MM.1S (cell line): ENCODE data around the gene ISCU.
"Not testable (repeated sequence)": the region's sequence is repeated elsewhere in the genome, so short reads cannot be mapped to it uniquely, and the experiment has no call there.

Source experiments
- DNase-seq: peaks from one replicate; pipeline ENCODE4 v3.0.0-alpha.2; 2015
- H2AFZ ChIP-seq: fragments of 300-600 bp; sonication (generic); 2 replicates; pipeline ENCODE4 v1.6.0; 2016; ENCODE audit warnings: antibody characterized with exemption, low read length
- H3F3A ChIP-seq: fragments of 300-600 bp; sonication (generic); 2 replicates; pipeline ENCODE4 v1.6.1; 2016; ENCODE audit warnings: mild to moderate bottlenecking, antibody characterized with exemption, low read length, moderate library complexity, mixed read lengths; ENCODE audit not compliant: insufficient read depth
- H3K27ac ChIP-seq: fragments of 300-600 bp; sonication (generic); 2 replicates; pipeline ENCODE4 v1.5.1; 2016; ENCODE audit warnings: mild to moderate bottlenecking, low read length
- H3K27me3 ChIP-seq: fragments of 300-600 bp; sonication (generic); replicated peaks from 2 replicates; pipeline ENCODE4 v1.6.0; 2016; ENCODE audit warnings: low read length; ENCODE audit not compliant: insufficient read depth
- H3K36me3 ChIP-seq: fragments of 300-600 bp; sonication (generic); replicated peaks from 2 replicates; pipeline ENCODE4 v1.6.1; 2016; ENCODE audit warnings: mild to moderate bottlenecking, low read length, mixed read lengths; ENCODE audit not compliant: insufficient read depth
- H3K4me1 ChIP-seq: fragments of 300-600 bp; sonication (generic); 2 replicates; pipeline ENCODE4 v1.6.1; 2016; ENCODE audit warnings: low read length, mixed read lengths
- H3K4me2 ChIP-seq: fragments of 300-600 bp; sonication (generic); 2 replicates; pipeline ENCODE4 v1.6.0; 2016; ENCODE audit warnings: low read depth, low read length
- H3K4me3 ChIP-seq: fragments of 300-600 bp; sonication (generic); 2 replicates; pipeline ENCODE4 v1.5.1; 2016; ENCODE audit warnings: low read length, mixed read lengths
- H3K79me2 ChIP-seq: fragments of 300-600 bp; sonication (generic); 2 replicates; pipeline ENCODE4 v1.6.1; 2016; ENCODE audit warnings: mixed run types, low read length, mixed read lengths
- H3K9ac ChIP-seq: fragments of 300-600 bp; sonication (generic); 2 replicates; pipeline ENCODE4 v1.6.1; 2016; ENCODE audit warnings: low read length, mixed read lengths
- H3K9me2 ChIP-seq: fragments of 300-600 bp; sonication (generic); replicated peaks from 2 replicates; pipeline ENCODE4 v1.6.1; 2016; ENCODE audit warnings: mild to moderate bottlenecking, low read length, mixed read lengths; ENCODE audit not compliant: insufficient read depth
- H3K9me3 ChIP-seq: fragments of 300-600 bp; sonication (generic); replicated peaks from 2 replicates; pipeline ENCODE4 v1.6.1; 2016; ENCODE audit warnings: mild to moderate bottlenecking, low read length, mixed read lengths; ENCODE audit not compliant: insufficient read depth
- H4K20me1 ChIP-seq: fragments of 300-600 bp; sonication (generic); 2 replicates; pipeline ENCODE4 v1.6.1; 2016; ENCODE audit warnings: mild to moderate bottlenecking, low read length, moderate library complexity, mixed read lengths; ENCODE audit not compliant: insufficient read depth
- CTCF ChIP-seq: fragments of 300-600 bp; sonication (generic); IDR thresholded peaks from 2 replicates; pipeline ENCODE4 v1.5.1; 2016; ENCODE audit warnings: antibody characterized with exemption, low read length, mixed read lengths
- EZH2 ChIP-seq: fragments of 300-600 bp; sonication (generic); optimal IDR thresholded peaks from 2 replicates; pipeline ENCODE3; 2017; ENCODE audit warnings: low read depth, mild to moderate bottlenecking, antibody characterized with exemption, low read length, mixed read lengths
- EZH2phosphoT487 ChIP-seq: fragments of 300-600 bp; sonication (generic); IDR thresholded peaks from 2 replicates; pipeline ENCODE4 v1.6.1; 2018; ENCODE audit warnings: antibody characterized with exemption, low read length

The ISCU gene

GRCh38 chr12:108573317-108573716, 10.9 kb downstream of the ISCU start:
- Histone ChIP-seq H3K36me3 (no peaks in the 10 kb centered on the region), H3K4me1 (peaks cover 87% of the 10 kb centered on the region), H3K9me2 (no peaks in the 10 kb centered on the region), H3K79me2 (peaks cover 12% of the 10 kb centered on the region; the same call in 1 of the 2 replicates), H2AFZ (no peak overlapping the region), H3F3A (peaks cover 68% of the 10 kb centered on the region), H3K4me2 (peak overlapping the region; percentile 44; the same call in 1 of the 2 replicates), H3K9me3 (no peaks in the 10 kb centered on the region), H4K20me1 (no peaks in the 10 kb centered on the region), H3K4me3 (no peak overlapping the region), H3K27ac (peak overlapping the region; percentile 29; the same call in 1 of the 2 replicates), H3K9ac (peak overlapping the region; percentile 14; the same call in 1 of the 2 replicates), H3K27me3 (no peaks in the 10 kb centered on the region)
- no peak for TF ChIP-seq EZH2
- TF ChIP-seq CTCF, result no peak
- TF ChIP-seq EZH2phosphoT487, result no peak
- DNase-seq, result peak; percentile 69

- Histone ChIP-seq H3F3A (peaks cover 58% of the 10 kb centered on the region), H3K4me1 (peaks cover 87% of the 10 kb centered on the region), H3K79me2 (peaks cover 12% of the 10 kb centered on the region; the same call in 1 of the 2 replicates)
- not testable (repeated sequence) for H3K4me3 ChIP-seq, DNase-seq, H3K27ac ChIP-seq, H3K36me3 ChIP-seq, H3K27me3 ChIP-seq, H3K9ac ChIP-seq, H3K4me2 ChIP-seq, H2AFZ ChIP-seq, H4K20me1 ChIP-seq, H3K9me3 ChIP-seq, H3K9me2 ChIP-seq
These were observed 11.9 kb downstream of the ISCU start for GRCh38 chr12:108574276-108574675.

GRCh38 chr12:108575199-108575912, 13.0 kb downstream of the ISCU start:
- Histone ChIP-seq H3K9me2 (no peaks in the 10 kb centered on the region), H2AFZ (no peak overlapping the region), H3K27ac (peak overlapping the region; percentile 62; the same call in 1 of the 2 replicates), H3K4me3 (no peak overlapping the region), H3K9me3 (no peaks in the 10 kb centered on the region), H3K9ac (no peak overlapping the region), H3K27me3 (no peaks in the 10 kb centered on the region), H3K79me2 (peaks cover 9% of the 10 kb centered on the region; the same call in 1 of the 2 replicates), H3K36me3 (no peaks in the 10 kb centered on the region), H3K4me1 (peaks cover 80% of the 10 kb centered on the region), H3F3A (peaks cover 48% of the 10 kb centered on the region), H4K20me1 (no peaks in the 10 kb centered on the region), H3K4me2 (no peak overlapping the region)
- DNase-seq, result no peak
- no peak for TF ChIP-seq CTCF
- no peak for TF ChIP-seq EZH2
- no peak for TF ChIP-seq EZH2phosphoT487

GRCh38 chr12:108576660-108577234, 14.4 kb downstream of the ISCU start:
- Histone ChIP-seq H3K79me2 (no peaks in the 10 kb centered on the region), H3K9me2 (no peaks in the 10 kb centered on the region), H3F3A (peaks cover 34% of the 10 kb centered on the region), H3K4me3 (no peak overlapping the region), H3K27ac (peak overlapping the region; percentile 62; the same call in 1 of the 2 replicates), H3K4me2 (peak overlapping the region; percentile 0; the same call in 1 of the 2 replicates), H3K27me3 (no peaks in the 10 kb centered on the region), H3K36me3 (no peaks in the 10 kb centered on the region), H3K9me3 (no peaks in the 10 kb centered on the region), H3K9ac (0 out of 2 replicates have a peak overlapping the region, but pooled peaks have one; percentile 23), H4K20me1 (no peaks in the 10 kb centered on the region), H2AFZ (no peak overlapping the region), H3K4me1 (peaks cover 66% of the 10 kb centered on the region)
- no peak for TF ChIP-seq EZH2
- no peak for TF ChIP-seq CTCF
- no peak for TF ChIP-seq EZH2phosphoT487
- DNase-seq, result no peak
